ENCODE measurements around the gene RAP1A. TPM values are rescaled to one million over a fixed set of nuclear protein-coding genes. Genes with fewer than 3 reads are reported as not detected.

RAP1A gene
- total RNA-seq (2021): 26.7 and 28.3 TPM in 2 replicates
- long read RNA-seq, full-length matches to known transcripts: 5 of 15 reads
- long read RNA-seq, partial matches to known transcripts: 3 of 15 reads
- long read RNA-seq, other reads (novel, unspliced or antisense): 7 of 15 reads

DNA sequence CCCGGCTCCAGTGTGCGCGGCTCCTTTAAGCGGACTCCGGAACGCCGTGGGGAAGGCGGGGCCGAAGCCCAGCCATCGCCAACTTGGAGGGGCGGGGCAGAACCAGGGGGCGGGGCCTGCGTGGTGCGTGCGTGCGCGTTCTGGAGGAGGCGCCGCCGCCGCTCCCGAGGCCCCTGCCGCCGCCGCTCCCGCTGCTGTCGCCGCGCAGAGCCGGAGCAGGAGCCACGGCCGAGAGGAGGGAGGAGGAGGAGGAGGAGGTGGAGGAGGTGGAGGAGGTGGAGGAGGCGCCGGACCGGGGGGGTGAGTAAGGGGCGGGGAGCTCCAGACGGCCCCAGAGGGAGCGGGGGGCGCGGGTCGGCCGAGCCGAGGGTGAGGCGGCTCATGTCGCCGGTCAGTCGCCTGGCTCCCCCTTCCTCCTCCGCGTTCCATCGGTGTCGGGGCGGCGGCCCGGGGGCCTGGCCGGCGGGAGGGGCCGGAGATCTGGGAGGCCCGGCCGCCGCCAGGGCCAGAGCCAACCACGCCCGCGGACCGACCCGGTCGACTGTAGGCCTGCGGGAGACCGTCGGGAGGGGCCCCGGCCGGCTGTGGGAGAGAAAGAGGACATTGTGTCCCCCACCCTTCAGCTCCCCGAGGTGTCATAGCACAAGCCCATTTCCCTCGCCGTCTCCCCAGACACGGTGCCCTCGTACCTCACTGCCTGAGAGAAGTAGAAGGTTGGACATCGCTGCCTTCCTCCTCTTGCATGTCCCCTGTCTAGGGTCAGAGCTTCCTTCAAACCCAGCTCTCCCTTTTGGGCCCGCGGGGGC is at the start of gene RAP1A:
RAP1A (plus strand) TSS at position 155 of the 806 bp plus-strand sequence. CDS start 71,572 bp downstream, outside the sequence.
- Histone ChIP-seq H3K56ac (ENCODE audit: insufficient read length, low read depth, low read length) (no peak within 1 kb of the TSS), H3K79me2 (ENCODE audit: insufficient read depth, low read length) (peaks cover 6% of the 10 kb centered on the region; the same call in 1 of the 2 replicates), H4K20me1 (ENCODE audit: control insufficient read depth, insufficient read depth, insufficient read length) (no peaks in the 10 kb centered on the region), H4K91ac (ENCODE audit: insufficient read length, low read depth, low read length) (no peak within 1 kb of the TSS), H3K27ac (ENCODE audit: insufficient read length, low read depth, low read length) (no peak within 1 kb of the TSS), H3K9ac (ENCODE audit: extremely low read depth, insufficient read length, low read length) (peak within 1 kb of the TSS; percentile 59), H3K4me2 (ENCODE audit: insufficient read depth, insufficient read length, low read length) (peak within 1 kb of the TSS; percentile 90), H3K27me3 (ENCODE audit: insufficient read depth, low read length) (no peaks in the 10 kb centered on the region), H2BK15ac (ENCODE audit: low read depth, low read length) (no peak within 1 kb of the TSS), H3K18ac (ENCODE audit: insufficient read length, low read depth, low read length) (peak within 1 kb of the TSS; percentile 39), H3K4ac (ENCODE audit: low read depth, low read length) (no peak within 1 kb of the TSS), H2BK12ac (ENCODE audit: insufficient read length, low read depth, low read length) (no peak within 1 kb of the TSS), H2AFZ (ENCODE audit: low read length) (peak within 1 kb of the TSS; percentile 56), H2BK120ac (ENCODE audit: low read depth, low read length, poor library complexity, severe bottlenecking) (no peak within 1 kb of the TSS), H3T11ph (ENCODE audit: low read length) (no peak within 1 kb of the TSS), H3K23ac (ENCODE audit: insufficient read length, low read depth, low read length) (no peak within 1 kb of the TSS), H4K8ac (replicated peaks; ENCODE audit: insufficient read length, low read depth, low read length) (no peak within 1 kb of the TSS), H3K14ac (ENCODE audit: insufficient read depth, low read length) (peak within 1 kb of the TSS; percentile 62; the same call in 1 of the 2 replicates), H3K79me1 (ENCODE audit: insufficient read depth, low read depth, low read length, poor library complexity, severe bottlenecking) (no peaks in the 10 kb centered on the region), H2BK5ac (ENCODE audit: insufficient read length, low read length) (no peak within 1 kb of the TSS), H3K9me3 (ENCODE audit: control insufficient read depth, low read depth, low read length) (no peaks in the 10 kb centered on the region), H2BK20ac (ENCODE audit: low read depth, low read length, poor library complexity, severe bottlenecking) (no peak within 1 kb of the TSS), H4K5ac (ENCODE audit: insufficient read length, low read depth, low read length) (no peak within 1 kb of the TSS), H2AK5ac (ENCODE audit: insufficient read length, low read length) (no peak within 1 kb of the TSS), H3K4me1 (ENCODE audit: insufficient read depth, low read length) (no peaks in the 10 kb centered on the region), H3K23me2 (ENCODE audit: insufficient read length, low read depth, low read length, poor library complexity, severe bottlenecking) (peaks cover 9% of the 10 kb centered on the region)
- TF ChIP-seq, protein P1, sequence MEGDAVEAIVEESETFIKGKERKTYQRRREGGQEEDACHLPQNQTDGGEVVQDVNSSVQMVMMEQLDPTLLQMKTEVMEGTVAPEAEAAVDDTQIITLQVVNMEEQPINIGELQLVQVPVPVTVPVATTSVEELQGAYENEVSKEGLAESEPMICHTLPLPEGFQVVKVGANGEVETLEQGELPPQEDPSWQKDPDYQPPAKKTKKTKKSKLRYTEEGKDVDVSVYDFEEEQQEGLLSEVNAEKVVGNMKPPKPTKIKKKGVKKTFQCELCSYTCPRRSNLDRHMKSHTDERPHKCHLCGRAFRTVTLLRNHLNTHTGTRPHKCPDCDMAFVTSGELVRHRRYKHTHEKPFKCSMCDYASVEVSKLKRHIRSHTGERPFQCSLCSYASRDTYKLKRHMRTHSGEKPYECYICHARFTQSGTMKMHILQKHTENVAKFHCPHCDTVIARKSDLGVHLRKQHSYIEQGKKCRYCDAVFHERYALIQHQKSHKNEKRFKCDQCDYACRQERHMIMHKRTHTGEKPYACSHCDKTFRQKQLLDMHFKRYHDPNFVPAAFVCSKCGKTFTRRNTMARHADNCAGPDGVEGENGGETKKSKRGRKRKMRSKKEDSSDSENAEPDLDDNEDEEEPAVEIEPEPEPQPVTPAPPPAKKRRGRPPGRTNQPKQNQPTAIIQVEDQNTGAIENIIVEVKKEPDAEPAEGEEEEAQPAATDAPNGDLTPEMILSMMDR (conservative IDR thresholded peaks at IDR 0.05): no peak
- H3K9me3 Mint-ChIP-seq: no peaks in the 10 kb centered on the region
- no peaks in the 10 kb centered on the region for H3K36me3 Mint-ChIP-seq (ENCODE audit: insufficient read depth in 1 of 3, low read depth in 3 of 3)
- H3K27me3 Mint-ChIP-seq (ENCODE audit: low read depth): no peaks in the 10 kb centered on the region; the same call in 1 of the 2 replicates
- DNase-seq: peak; percentile 96
- H3K4me3 Mint-ChIP-seq: peak within 1 kb of the TSS; percentile 76 to 86
- peaks cover 21 to 23% of the 10 kb centered on the region in 2 experiments for H3K4me1 Mint-ChIP-seq
- peak within 1 kb of the TSS; percentile 2 to 20 (median 9); a peak in 4 of 7 replicates for H3K27ac Mint-ChIP-seq
- WGBS (ENCODE audit: extremely low coverage, insufficient read length, low lambda C conversion rate): no CpG with 5 or more reads among the region's 79 CpGs
